Activated naive CD4-positive, alpha-beta T cell treated with Interleukin-2 at 50 U/mL for 16 hours (primary cell): ENCODE data around the gene CCZ1.
"Not testable (repeated sequence)": the region's sequence is repeated elsewhere in the genome, so short reads cannot be mapped to it uniquely, and the experiment has no call there.

ENCODE experiments used
- DNase-seq: peaks from one replicate; pipeline ENCODE4 v3.0.0-alpha.2; 2020

CCZ1 gene

GRCh38 chr7:5924180-5924579 is 25.6 kb downstream of the CCZ1 start:
- DNase-seq = not testable (repeated sequence)

- DNase-seq = not testable (repeated sequence)
Measured at GRCh38 chr7:5924630-5925029, 26.1 kb downstream of the CCZ1 start.

GRCh38 chr7:5926263-5926870 is 27.8 kb downstream of the CCZ1 start:
- not testable (repeated sequence) for DNase-seq

GRCh38 chr7:5930290-5930689 is 31.8 kb downstream of the CCZ1 start:
- not testable (repeated sequence) for DNase-seq

GRCh38 chr7:5931250-5931649 is 32.7 kb downstream of the CCZ1 start:
- not testable (repeated sequence) for DNase-seq

- DNase-seq = not testable (repeated sequence)
Measured at GRCh38 chr7:5931905-5932644, 33.5 kb downstream of the CCZ1 start.

GRCh38 chr7:5934945-5935450 is 36.5 kb downstream of the CCZ1 start:
- not testable (repeated sequence) for DNase-seq

- DNase-seq = not testable (repeated sequence)
Measured at GRCh38 chr7:5963205-5963604, 64.7 kb downstream of the CCZ1 start.

- not testable (repeated sequence) for DNase-seq
Measured at GRCh38 chr7:5963810-5964209, 65.3 kb downstream of the CCZ1 start.

- DNase-seq = not testable (repeated sequence)
Measured at GRCh38 chr7:5970347-5970911, 71.9 kb downstream of the CCZ1 start, which contains the start of gene RSPH10B. Gene RSPH10B, minus strand, starts transcription at chr7:5970689. Its CDS starts 3,573 bp downstream, at chr7:5967116.

- not testable (repeated sequence) for DNase-seq
Measured at GRCh38 chr7:5973580-5973979, 75.0 kb downstream of the CCZ1 start.
